Kidney epithelial cell (primary cell): ENCODE data around the gene MACROH2A2. TPM values are rescaled to one million over a fixed set of nuclear protein-coding genes. Genes with fewer than 3 reads are reported as not detected.
"Not testable (repeated sequence)": the region's sequence is repeated elsewhere in the genome, so short reads cannot be mapped to it uniquely, and the experiment has no call there.

Source experiments
- DNase-seq: peaks from one replicate; pipeline ENCODE4 v3.0.0-alpha.2; 2010; ENCODE audit warnings: low read depth
- H3K27me3 ChIP-seq: 2 replicates; pipeline ENCODE4 v1.6.0; 2011; ENCODE audit warnings: low read length; ENCODE audit not compliant: control insufficient read depth, insufficient read depth
- H3K36me3 ChIP-seq: 2 replicates; pipeline ENCODE4 v1.5.1; 2011; ENCODE audit warnings: low read length; ENCODE audit not compliant: control insufficient read depth, insufficient read depth
- H3K4me3 ChIP-seq: 2 replicates; pipeline ENCODE4 v1.5.1; 2011; ENCODE audit warnings: low read depth, mild to moderate bottlenecking, control low read depth, low read length
- total RNA-seq: library from RNA; depleted of rRNA; stranded (reverse); fragments of >200 nt; gene quantifications from 2 replicates; pipeline ENCODE4 v1.2.3, GENCODE V29; 2015
- TF ChIP-seq, protein P1 (sequence below): IDR thresholded peaks from 2 replicates; pipeline ENCODE4 v1.5.1; 2011; ENCODE audit warnings: mild to moderate bottlenecking, moderate library complexity, low read length, control low read depth, inconsistent platforms; ENCODE audit not compliant: insufficient read depth, poor library complexity, severe bottlenecking

The MACROH2A2 gene
- total RNA-seq, 1 donor from 2014 or later: 77.9 TPM

GRCh38 chr10:70119197-70119596 lies 66.6 kb downstream of the MACROH2A2 start:
- Histone ChIP-seq H3K36me3 (no peaks in the 10 kb centered on the region), H3K27me3 (no peaks in the 10 kb centered on the region), H3K4me3 (no peak overlapping the region)
- no peak for DNase-seq
- TF ChIP-seq, protein P1, sequence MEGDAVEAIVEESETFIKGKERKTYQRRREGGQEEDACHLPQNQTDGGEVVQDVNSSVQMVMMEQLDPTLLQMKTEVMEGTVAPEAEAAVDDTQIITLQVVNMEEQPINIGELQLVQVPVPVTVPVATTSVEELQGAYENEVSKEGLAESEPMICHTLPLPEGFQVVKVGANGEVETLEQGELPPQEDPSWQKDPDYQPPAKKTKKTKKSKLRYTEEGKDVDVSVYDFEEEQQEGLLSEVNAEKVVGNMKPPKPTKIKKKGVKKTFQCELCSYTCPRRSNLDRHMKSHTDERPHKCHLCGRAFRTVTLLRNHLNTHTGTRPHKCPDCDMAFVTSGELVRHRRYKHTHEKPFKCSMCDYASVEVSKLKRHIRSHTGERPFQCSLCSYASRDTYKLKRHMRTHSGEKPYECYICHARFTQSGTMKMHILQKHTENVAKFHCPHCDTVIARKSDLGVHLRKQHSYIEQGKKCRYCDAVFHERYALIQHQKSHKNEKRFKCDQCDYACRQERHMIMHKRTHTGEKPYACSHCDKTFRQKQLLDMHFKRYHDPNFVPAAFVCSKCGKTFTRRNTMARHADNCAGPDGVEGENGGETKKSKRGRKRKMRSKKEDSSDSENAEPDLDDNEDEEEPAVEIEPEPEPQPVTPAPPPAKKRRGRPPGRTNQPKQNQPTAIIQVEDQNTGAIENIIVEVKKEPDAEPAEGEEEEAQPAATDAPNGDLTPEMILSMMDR: no peak

DNA sequence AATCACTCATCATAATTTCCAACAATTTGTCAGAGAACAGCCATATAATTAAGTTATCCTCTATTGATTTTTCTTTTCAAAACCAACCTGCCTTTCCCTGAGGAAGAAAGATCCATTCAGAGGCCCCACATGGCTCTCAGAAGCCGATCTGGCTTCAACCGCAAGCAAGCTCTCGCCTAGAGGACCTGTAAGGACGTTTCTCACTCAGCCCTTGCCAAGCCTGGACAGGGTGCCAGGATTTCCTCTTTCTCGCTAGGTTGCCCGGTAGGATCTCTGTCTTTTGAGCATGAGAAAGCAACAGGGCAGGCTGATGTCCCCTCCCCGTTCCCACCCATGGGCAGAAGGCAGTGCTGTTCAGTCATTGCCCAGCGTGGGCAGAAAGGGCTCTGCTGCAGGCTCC lies 67.0 kb downstream of the MACROH2A2 start:
- TF ChIP-seq, protein P1: no peak
- Histone ChIP-seq H3K4me3 (no peak overlapping the region), H3K36me3 (no peaks in the 10 kb centered on the region), H3K27me3 (no peaks in the 10 kb centered on the region)
- no peak for DNase-seq

- TF ChIP-seq, protein P1: no peak
- Histone ChIP-seq H3K27me3 (no peaks in the 10 kb centered on the region), H3K4me3 (no peak overlapping the region), H3K36me3 (no peaks in the 10 kb centered on the region)
- DNase-seq: no peak
These were observed 67.8 kb downstream of the MACROH2A2 start for GRCh38 chr10:70120417-70120816.

DNA sequence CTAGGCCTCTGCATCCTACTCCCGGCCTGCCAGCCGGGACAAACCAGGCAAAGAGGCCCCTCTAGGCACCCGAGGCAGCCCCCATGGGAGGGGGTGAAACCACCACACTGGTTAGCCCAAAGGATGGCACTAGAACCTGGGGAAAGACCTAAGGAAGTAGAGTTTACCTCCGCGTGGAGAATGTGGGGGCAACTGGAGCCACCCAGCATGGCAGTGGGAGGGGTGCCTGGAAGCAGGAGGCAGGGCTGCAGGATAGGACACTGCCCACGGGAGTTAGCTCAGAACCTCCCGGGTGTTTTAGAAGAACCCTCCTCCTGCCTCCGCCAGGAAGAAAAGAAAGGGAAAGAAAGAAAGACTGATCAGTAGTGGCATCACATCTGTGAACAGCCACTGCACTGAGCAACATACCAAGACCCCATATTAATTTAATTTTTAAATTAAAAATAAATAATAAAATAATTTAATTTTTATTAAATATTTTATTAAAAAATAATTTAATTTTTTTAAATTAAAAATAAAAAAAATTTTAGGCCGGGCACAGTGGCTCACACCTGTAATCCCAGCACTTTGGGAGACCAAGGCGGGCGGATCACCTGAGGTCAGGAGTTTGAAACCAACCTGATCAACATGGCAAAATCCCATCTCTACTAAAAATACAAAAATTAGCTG lies 68.8 kb downstream of the MACROH2A2 start:
- H3K27me3 ChIP-seq: no peaks in the 10 kb centered on the region
- no peak for DNase-seq
- TF ChIP-seq, protein P1: no peak
- no peaks in the 10 kb centered on the region for H3K36me3 ChIP-seq
- H3K4me3 ChIP-seq: no peak overlapping the region

- DNase-seq: no peak
- Histone ChIP-seq H3K36me3 (no peaks in the 10 kb centered on the region), H3K4me3 (no peak overlapping the region), H3K27me3 (no peaks in the 10 kb centered on the region)
- TF ChIP-seq, protein P1: no peak
These were observed 70.1 kb downstream of the MACROH2A2 start for GRCh38 chr10:70122742-70123141.

GRCh38 chr10:70123166-70123565 lies 70.5 kb downstream of the MACROH2A2 start:
- H3K4me3 ChIP-seq, H3K36me3 ChIP-seq, H3K27me3 ChIP-seq, DNase-seq: not testable (repeated sequence)
